Subcutaneous adipose tissue (tissue), 4 donors: ENCODE results near the gene ZCCHC2. TPM values are rescaled to one million over a fixed set of nuclear protein-coding genes. Genes with fewer than 3 reads are reported as not detected.

Experiments used
- total RNA-seq, 4 donors: library from RNA; depleted of rRNA; stranded (reverse); fragments of >200 nt; gene quantifications; one replicate each; pipeline ENCODE4 v1.1.0, GENCODE V29; 2016
- TF ChIP-seq, protein P1 (sequence below): fragments of 450-650 bp; IDR thresholded peaks from one replicate; pipeline ENCODE4 v1.5.1; 2016; ENCODE audit warnings: low read depth, mild to moderate bottlenecking, control low read depth, antibody characterized with exemption, moderate library complexity

ZCCHC2 gene
- total RNA-seq, 4 donors from 2014 or later: 33.5 to 48.1 (median 37.1) TPM

DNA sequence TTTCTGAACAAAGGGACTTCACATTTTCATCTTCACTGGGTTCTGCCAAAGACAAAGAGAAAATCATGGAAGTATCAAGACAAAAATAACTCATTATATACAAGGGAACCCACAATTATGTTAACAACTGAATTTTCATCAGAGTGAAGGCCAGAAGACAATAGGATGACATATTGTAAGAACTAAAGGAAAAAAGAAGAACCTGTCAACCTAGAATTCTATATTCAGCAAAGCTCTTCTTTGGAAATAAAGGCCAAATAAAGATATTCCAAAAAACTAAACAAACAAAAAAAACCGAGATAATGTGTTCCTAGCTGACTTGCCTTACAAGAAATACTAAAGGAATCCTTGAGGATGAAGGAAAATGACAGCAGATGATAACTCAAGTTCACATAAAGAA, 10.3 kb upstream of the ZCCHC2 start:
- TF ChIP-seq, protein P1, sequence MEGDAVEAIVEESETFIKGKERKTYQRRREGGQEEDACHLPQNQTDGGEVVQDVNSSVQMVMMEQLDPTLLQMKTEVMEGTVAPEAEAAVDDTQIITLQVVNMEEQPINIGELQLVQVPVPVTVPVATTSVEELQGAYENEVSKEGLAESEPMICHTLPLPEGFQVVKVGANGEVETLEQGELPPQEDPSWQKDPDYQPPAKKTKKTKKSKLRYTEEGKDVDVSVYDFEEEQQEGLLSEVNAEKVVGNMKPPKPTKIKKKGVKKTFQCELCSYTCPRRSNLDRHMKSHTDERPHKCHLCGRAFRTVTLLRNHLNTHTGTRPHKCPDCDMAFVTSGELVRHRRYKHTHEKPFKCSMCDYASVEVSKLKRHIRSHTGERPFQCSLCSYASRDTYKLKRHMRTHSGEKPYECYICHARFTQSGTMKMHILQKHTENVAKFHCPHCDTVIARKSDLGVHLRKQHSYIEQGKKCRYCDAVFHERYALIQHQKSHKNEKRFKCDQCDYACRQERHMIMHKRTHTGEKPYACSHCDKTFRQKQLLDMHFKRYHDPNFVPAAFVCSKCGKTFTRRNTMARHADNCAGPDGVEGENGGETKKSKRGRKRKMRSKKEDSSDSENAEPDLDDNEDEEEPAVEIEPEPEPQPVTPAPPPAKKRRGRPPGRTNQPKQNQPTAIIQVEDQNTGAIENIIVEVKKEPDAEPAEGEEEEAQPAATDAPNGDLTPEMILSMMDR: no peak

- TF ChIP-seq, protein P1: no peak
Observed at GRCh38 chr18:62512996-62513395, 9.8 kb upstream of the ZCCHC2 start.

DNA sequence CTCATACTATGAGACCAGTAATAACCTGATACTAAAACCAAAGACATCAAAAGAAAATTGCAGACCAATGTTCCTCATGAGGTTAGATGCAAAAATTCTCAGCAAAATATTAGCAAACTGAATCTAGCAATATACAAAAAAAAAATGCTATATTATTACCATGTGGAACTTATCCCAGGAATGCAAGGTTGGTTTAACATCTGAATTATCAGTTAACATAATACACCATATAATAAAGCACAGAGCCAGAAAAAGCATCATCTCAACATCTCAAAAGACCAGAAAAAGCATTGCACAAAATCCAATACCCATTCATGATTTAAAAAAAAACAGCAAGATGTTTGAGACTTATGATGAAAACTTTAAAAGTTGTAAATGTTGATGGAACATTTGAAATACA, 8.3 kb upstream of the ZCCHC2 start:
- TF ChIP-seq, protein P1: no peak

DNA sequence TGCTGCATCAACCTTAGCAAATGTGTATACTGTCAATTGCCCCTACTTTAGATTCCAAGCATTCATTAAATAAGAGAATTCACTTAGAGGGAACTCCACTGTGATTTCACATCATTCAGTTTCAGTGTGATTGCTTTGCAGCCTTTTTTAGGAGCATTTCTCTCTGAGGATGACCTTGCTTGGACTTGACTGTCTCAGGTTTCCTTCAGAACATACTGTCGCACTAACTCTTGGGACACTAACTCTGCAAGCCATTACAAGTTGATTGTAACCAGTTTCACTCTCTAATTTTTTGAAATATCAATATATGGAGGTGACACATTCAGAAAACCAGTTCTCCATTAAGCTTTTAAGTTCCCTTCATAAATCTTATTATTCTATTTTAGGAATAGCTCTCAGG, 6.6 kb upstream of the ZCCHC2 start:
- TF ChIP-seq, protein P1: no peak

- TF ChIP-seq, protein P1: no peak
Observed at GRCh38 chr18:62518460-62519375, 4.1 kb upstream of the ZCCHC2 start.

DNA sequence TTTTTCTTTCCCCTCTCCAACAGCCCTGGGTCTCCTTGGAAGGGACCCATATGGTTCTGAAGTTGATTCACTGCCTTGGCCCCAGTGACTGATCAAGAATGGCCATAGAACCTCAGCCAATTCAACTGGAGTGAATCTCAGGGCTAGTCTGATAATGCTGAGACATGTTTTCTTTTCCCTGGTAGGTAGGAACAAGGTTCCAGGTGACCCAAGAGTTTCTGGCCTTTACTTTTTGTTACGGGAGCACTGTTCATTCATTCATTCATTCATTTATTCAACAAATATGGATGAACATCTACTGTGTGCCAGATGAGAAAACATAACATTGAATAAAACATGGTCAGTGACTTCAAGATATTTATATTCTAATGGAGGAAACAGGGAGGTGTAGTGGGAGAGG, 3.1 kb upstream of the ZCCHC2 start:
- TF ChIP-seq, protein P1: no peak

DNA sequence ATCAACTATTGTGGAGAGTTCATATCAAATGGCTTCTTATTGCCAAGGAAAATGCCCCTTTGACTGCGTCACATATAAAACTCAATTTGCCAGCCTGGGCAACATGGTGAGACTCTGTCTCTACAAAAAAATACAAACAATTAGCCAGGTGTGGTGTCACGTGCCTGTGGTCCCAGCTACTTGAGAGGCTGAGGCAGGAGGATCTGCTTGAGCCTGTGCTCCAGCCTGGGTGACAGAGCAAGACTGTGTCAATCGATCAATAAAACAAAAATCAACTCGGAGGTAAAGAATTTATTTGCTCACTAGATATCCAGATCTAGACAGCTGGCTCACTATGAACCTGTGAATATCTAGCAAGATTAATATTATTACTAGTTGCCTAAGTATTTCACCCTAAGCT, 1.7 kb upstream of the ZCCHC2 start:
- TF ChIP-seq, protein P1: no peak
